IPS-NIHi7 (cell line): Measurements from ENCODE around the gene NRSN1.

Experiments used
- DNase-seq: peaks from one replicate; pipeline ENCODE4 v3.0.0; 2012; ENCODE audit warnings: mixed read lengths; ENCODE audit errors: extremely low spot score

The NRSN1 gene

GRCh38 chr6:24125980-24126379, at the start of gene NRSN1:
Gene NRSN1 (plus strand): TSS chr6:24126215. CDS start chr6:24134328, 8,113 bp downstream.
- peak; percentile 88 for DNase-seq

- no peak for DNase-seq
These were observed 47.8 kb upstream of the NRSN1 start for GRCh38 chr6:24078200-24078599.

GRCh38 chr6:24079076-24079475, 46.9 kb upstream of the NRSN1 start:
- DNase-seq = no peak

- no peak for DNase-seq
These were observed 45.3 kb upstream of the NRSN1 start for GRCh38 chr6:24080711-24081110.

GRCh38 chr6:24089736-24090135, 36.3 kb upstream of the NRSN1 start:
- DNase-seq = no peak

GRCh38 chr6:24092407-24092806, 33.6 kb upstream of the NRSN1 start:
- no peak for DNase-seq

- DNase-seq = no peak
These were observed 32.6 kb upstream of the NRSN1 start for GRCh38 chr6:24093381-24093780.

- no peak for DNase-seq
These were observed 26.8 kb upstream of the NRSN1 start for GRCh38 chr6:24099181-24099580.

- no peak for DNase-seq
These were observed 25.8 kb upstream of the NRSN1 start for GRCh38 chr6:24100024-24100769.

- no peak for DNase-seq
These were observed 25.3 kb upstream of the NRSN1 start for GRCh38 chr6:24100770-24101155.

- no peak for DNase-seq
These were observed 20.8 kb upstream of the NRSN1 start for GRCh38 chr6:24105191-24105590.

GRCh38 chr6:24106291-24106690, 19.7 kb upstream of the NRSN1 start:
- DNase-seq = no peak

- no peak for DNase-seq
These were observed 18.7 kb upstream of the NRSN1 start for GRCh38 chr6:24107294-24107693.

GRCh38 chr6:24108056-24108455, 18.0 kb upstream of the NRSN1 start:
- DNase-seq = no peak

- no peak for DNase-seq
These were observed 15.6 kb upstream of the NRSN1 start for GRCh38 chr6:24110417-24110816.

GRCh38 chr6:24113891-24114290, 12.1 kb upstream of the NRSN1 start:
- no peak for DNase-seq

- DNase-seq = no peak
These were observed 9.0 kb upstream of the NRSN1 start for GRCh38 chr6:24117021-24117420.

- no peak for DNase-seq
These were observed 3.9 kb upstream of the NRSN1 start for GRCh38 chr6:24122139-24122538.

- peak; percentile 86 for DNase-seq
These were observed 674 bp downstream of the NRSN1 start for GRCh38 chr6:24126586-24127192.

GRCh38 chr6:24127316-24127715, 1.3 kb downstream of the NRSN1 start:
- DNase-seq = no peak

- DNase-seq = no peak
These were observed 5.7 kb downstream of the NRSN1 start for GRCh38 chr6:24131751-24132150.

- no peak for DNase-seq
These were observed 13.1 kb downstream of the NRSN1 start for GRCh38 chr6:24139080-24139479.

GRCh38 chr6:24139639-24140038, 13.6 kb downstream of the NRSN1 start:
- no peak for DNase-seq

GRCh38 chr6:24140591-24140990, 14.6 kb downstream of the NRSN1 start:
- DNase-seq = no peak
